Activated CD4-positive, alpha-beta T cell treated with anti-CD3 and anti-CD28 coated beads for 36 hours (primary cell): Measurements from ENCODE around the gene SERGEF. TPM values are rescaled to one million over a fixed set of nuclear protein-coding genes. Genes with fewer than 3 reads are reported as not detected.

Source experiments
- ATAC-seq: fragments of 200-7000 bp; cut with Tn5 transposase; one replicate; pipeline ENCODE4 v1.10.0; 2021; ENCODE audit warnings: mild to moderate bottlenecking, moderate library complexity
- CTCF ChIA-PET: fragments of 350-600 bp; sonication (Branson Sonifier 250); formaldehyde crosslinking; loops from one replicate; lab custom pipeline; 2021; ENCODE audit warnings: antibody characterized with exemption; lab: Charles Lee
- POLR2A ChIA-PET: fragments of 350-600 bp; sonication (Branson Sonifier 250); formaldehyde crosslinking; loops from one replicate; lab custom pipeline; 2021; ENCODE audit warnings: antibody characterized with exemption, inconsistent platforms; lab: Charles Lee
- DNase-seq: peaks from one replicate; pipeline ENCODE4 v3.0.0-alpha.2; 2020
- H3K27ac Mint-ChIP-seq: one replicate; pipeline ENCODE4 v1.8.0; 2021; ENCODE audit warnings: mixed read lengths
- H3K27me3 Mint-ChIP-seq: one replicate; pipeline ENCODE4 v1.8.0; 2021; ENCODE audit warnings: mixed read lengths
- H3K36me3 Mint-ChIP-seq: one replicate; pipeline ENCODE4 v1.8.0; 2021; ENCODE audit warnings: low read depth, mixed read lengths
- H3K4me1 Mint-ChIP-seq: one replicate; pipeline ENCODE4 v1.8.0; 2021; ENCODE audit warnings: mixed read lengths
- H3K4me3 Mint-ChIP-seq: one replicate; pipeline ENCODE4 v1.8.0; 2021; ENCODE audit warnings: mild to moderate bottlenecking, moderate library complexity, mixed read lengths
- H3K9me3 Mint-ChIP-seq: one replicate; pipeline ENCODE4 v1.8.0; 2021; ENCODE audit warnings: low read depth, mixed read lengths
- intact Hi-C, 2 experiments: fragments of 100-400 bp; cut with DNase I in 1 of 2; cut with micrococcal nuclease in 1 of 2; formaldehyde crosslinking; loops; one replicate each; pipeline versions ENCODE4 v1.14.2 to v1.15.1; 2022 to 2024; cut with DNase I, micrococcal nuclease
- total RNA-seq, 2 experiments: library from RNA; stranded (reverse); gene quantifications; one replicate each; pipeline ENCODE4 v1.2.3, GENCODE V29; 2021

The SERGEF gene
- total RNA-seq, 2 experiments from 2014 or later = 47.5 to 57.5 TPM

DNA sequence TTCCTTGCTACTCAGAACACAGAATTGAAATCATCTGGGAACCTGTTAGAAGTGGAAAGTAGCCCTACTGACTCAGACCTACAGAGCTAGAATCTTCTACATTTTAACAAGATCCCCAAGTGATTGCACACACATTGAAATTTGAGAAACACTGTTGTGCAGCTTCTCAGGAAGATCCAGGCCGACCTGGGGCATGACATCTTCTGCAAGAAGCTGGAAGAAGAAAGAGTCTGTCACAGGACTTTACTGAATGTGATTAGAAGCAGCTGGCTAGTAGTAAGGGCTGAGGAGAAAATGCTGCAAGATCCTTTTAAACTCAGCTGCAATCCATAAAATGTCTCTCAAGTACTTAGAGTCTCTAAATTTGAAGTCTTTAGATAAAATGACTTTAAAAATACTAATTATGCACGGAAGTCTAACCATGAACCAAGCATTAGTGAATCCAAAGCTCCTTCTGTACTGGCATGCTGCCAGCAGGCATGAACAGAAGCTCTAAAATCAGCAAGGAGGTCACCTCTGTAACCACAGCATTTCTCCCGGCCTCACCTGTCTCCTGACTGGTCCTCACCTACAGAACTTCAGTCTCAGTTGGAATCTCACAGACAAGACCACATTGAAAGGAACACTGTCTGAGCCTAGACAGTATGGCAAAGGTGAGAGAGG is 85.0 kb downstream of the SERGEF start:
- no peak overlapping the region for H3K27ac Mint-ChIP-seq

DNA sequence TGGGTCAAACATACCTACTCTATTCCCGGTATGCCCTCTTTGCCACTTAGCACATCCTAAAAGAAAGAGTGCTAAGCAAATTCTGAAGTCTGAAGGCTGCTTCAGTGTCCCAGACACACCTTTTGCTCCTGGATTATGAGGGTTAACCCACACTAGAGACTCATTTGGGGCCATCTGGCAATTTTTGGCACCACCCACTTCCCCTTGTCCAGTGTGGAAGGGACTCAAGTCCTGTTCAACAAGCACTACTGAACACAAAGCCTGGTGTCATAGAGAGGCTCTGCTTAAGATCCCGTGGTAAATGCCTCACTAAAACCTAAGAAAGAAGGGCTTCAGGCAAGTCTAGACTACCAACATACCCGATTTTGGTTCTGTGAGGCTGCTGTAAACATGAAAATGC is 85.8 kb downstream of the SERGEF start:
- Mint-ChIP-seq H3K27ac (no peak overlapping the region), H3K36me3 (peaks cover 25% of the 10 kb centered on the region), H3K4me1 (no peaks in the 10 kb centered on the region), H3K9me3 (no peaks in the 10 kb centered on the region), H3K4me3 (no peak overlapping the region), H3K27me3 (no peaks in the 10 kb centered on the region)
- ATAC-seq = no peak
- ChIA-PET POLR2A (no interaction called here), CTCF (no interaction called here)
- no peak for DNase-seq
- intact Hi-C loops = no loop called here

More for the DNA sequence above, 85.0 kb downstream of the SERGEF start:
- intact Hi-C loops = no loop called here
- Mint-ChIP-seq H3K4me1 (no peaks in the 10 kb centered on the region), H3K4me3 (no peak overlapping the region), H3K27me3 (no peaks in the 10 kb centered on the region), H3K9me3 (peaks cover 4% of the 10 kb centered on the region), H3K36me3 (peaks cover 30% of the 10 kb centered on the region)
- POLR2A ChIA-PET = no interaction called here
- ATAC-seq (no peak), DNase-seq (no peak)
- CTCF ChIA-PET = interaction anchor here (1.3 kb wide), 1 partner anchor 33 kb away, joined by 3 read pairs; no protein-coding TSS in a partner anchor

DNA sequence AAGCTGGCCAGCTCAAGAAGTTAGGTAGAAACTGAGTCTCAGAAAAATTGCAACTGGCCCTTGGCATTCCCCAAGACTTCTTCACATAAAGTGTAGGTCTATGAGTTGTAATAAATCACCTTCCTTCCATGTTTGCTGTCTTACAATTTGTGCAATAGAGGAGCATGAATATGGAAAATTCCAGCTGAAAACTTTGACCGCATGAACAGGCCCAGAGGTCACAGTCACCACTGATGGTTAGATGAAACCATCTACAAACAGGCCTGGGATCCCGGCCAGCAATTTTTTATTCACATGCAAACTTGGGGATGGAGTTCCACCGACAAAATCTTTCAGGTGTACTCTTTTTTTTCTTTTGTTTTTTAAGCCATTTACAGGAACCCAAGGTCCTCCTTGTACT is 88.1 kb downstream of the SERGEF start:
- DNase-seq (no peak), ATAC-seq (no peak)
- H3K4me1 Mint-ChIP-seq = no peaks in the 10 kb centered on the region
- H3K4me3 Mint-ChIP-seq = no peak overlapping the region
- H3K9me3 Mint-ChIP-seq = no peaks in the 10 kb centered on the region
- POLR2A ChIA-PET = no interaction called here
- intact Hi-C loops = no loop called here
- H3K27ac Mint-ChIP-seq = no peak overlapping the region
- CTCF ChIA-PET = interaction anchor here (0.5 kb wide), 1 partner anchor 1139 kb away, joined by 3 read pairs; no protein-coding TSS in a partner anchor
- H3K36me3 Mint-ChIP-seq = peaks cover 20% of the 10 kb centered on the region
- H3K27me3 Mint-ChIP-seq = no peaks in the 10 kb centered on the region

DNA sequence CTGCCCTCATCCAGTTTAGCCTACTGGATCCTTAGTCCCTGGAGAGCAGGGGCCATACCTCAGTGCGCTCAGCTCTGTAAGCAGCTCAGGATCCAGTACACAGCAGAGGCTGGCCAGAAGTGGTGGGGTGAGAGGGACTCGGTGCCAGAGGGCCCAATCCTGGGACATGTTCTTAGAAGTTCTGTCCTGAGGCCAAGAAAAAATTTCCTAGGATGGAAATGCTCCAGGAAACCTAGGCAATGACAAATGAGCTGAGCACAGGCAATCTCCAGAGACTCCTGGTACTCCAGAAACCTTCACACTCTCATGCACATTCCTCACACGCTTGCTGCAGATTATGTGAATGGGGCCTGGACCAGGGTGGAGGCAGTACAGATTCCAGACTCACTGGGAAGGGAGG is 89.6 kb downstream of the SERGEF start:
- H3K9me3 Mint-ChIP-seq = no peaks in the 10 kb centered on the region
- no peaks in the 10 kb centered on the region for H3K4me1 Mint-ChIP-seq
- CTCF ChIA-PET = interaction anchor here (0.6 kb wide), 1 partner anchor 23 kb away, joined by 4 read pairs; no protein-coding TSS in a partner anchor
- no peak for DNase-seq
- ATAC-seq = no peak
- H3K4me3 Mint-ChIP-seq = no peak overlapping the region
- POLR2A ChIA-PET = no interaction called here
- intact Hi-C loops = no loop called here
- H3K27ac Mint-ChIP-seq = no peak overlapping the region
- peaks cover 23% of the 10 kb centered on the region for H3K36me3 Mint-ChIP-seq
- H3K27me3 Mint-ChIP-seq = no peaks in the 10 kb centered on the region

DNA sequence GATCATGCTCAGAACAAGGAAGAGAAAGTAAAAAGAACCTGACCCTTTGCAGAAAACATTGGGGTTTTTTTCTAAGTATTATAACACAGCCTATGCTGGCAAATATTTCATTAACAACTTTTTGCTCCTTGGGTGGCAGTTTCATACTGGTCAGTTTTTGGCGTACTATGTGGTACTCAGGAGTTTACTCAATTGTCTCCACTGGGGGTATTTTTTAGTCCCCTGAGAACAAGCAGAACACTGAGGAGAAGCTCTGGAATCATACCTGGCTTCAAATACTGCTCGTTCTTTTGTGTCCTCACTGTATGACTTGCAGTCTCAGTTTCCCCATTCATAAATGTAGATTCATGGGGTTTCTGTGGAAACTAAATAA is 90.4 kb downstream of the SERGEF start:
- ChIA-PET POLR2A (no interaction called here), CTCF (interaction anchor here (0.6 kb wide), 2 partner anchors 22 to 434 kb away, joined by 3 to 4 read pairs; no protein-coding TSS in a partner anchor)
- no peak overlapping the region for H3K4me3 Mint-ChIP-seq
- H3K4me1 Mint-ChIP-seq = no peaks in the 10 kb centered on the region
- H3K27me3 Mint-ChIP-seq = no peaks in the 10 kb centered on the region
- DNase-seq (no peak), ATAC-seq (no peak)
- H3K27ac Mint-ChIP-seq = no peak overlapping the region
- no peaks in the 10 kb centered on the region for H3K9me3 Mint-ChIP-seq
- peaks cover 29% of the 10 kb centered on the region for H3K36me3 Mint-ChIP-seq
- intact Hi-C loops = no loop called here

DNA sequence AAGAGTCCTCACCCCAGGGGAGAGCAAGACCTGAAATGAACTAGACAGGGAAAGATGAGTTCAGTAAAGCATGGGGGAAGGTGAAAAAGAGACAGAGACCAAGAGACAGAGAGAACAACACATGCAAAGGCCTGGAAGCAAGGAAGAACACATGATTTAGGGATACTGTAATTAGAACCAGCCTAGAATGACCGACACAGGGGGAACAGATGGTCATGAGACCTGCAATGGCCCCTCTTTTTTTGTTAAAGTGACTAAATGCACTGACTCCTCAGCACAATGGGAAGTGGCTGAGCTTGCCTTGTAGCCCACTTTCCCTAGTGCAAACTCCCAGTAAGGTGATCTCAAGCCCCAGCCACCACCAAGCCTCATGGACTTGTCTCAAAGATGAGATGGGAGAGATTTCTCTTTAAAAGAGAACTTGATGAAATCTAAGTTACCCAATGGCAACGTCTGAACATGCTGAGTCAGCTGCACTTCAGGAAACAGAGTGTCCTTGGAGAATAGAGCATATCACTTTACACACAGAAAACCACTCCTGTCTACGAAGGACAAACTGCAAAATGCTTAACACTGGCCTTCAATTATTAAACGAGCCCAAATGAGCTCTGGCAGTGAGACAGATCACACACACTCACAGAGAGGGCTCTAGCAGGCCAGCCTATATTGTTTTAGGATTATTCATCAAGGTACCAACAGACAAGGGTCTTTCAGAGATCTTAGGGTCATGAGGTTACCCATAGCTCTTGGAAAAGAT is 91.0 kb downstream of the SERGEF start:
- Mint-ChIP-seq H3K4me1 (no peaks in the 10 kb centered on the region), H3K36me3 (peaks cover 31% of the 10 kb centered on the region), H3K9me3 (no peaks in the 10 kb centered on the region), H3K27me3 (no peaks in the 10 kb centered on the region), H3K4me3 (no peak overlapping the region), H3K27ac (no peak overlapping the region)
- CTCF ChIA-PET = interaction anchor here (0.6 kb wide), 1 partner anchor 434 kb away, joined by 3 read pairs; no protein-coding TSS in a partner anchor
- intact Hi-C loops = no loop called here
- POLR2A ChIA-PET = no interaction called here
- no peak for ATAC-seq
- no peak for DNase-seq

DNA sequence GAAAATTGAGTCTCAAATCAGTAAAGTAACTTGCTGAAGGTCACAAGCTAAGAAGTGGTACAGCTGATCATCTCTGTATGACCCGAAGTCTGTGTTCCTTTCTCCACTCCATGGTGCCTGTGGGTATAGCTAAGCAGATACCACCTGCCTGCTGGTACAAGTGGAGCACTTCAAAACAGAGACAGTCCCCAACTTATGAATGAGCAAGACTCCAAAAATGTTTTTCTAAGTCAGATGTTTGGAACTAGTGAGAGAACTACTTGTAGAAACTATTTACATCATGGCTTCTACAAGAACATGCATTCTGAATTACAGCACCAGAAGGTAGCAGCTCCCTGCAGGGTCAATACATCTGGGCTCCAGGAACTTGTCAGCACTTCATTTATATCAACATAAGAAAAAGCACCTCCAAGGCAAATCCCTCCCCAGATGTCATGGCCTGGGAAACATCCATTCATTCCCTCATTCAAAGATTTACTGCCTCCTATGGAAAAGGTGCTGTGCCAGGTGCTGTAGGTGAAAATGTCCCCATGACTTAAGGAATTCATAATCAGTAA is 94.7 kb downstream of the SERGEF start:
- CTCF ChIA-PET = no interaction called here
- POLR2A ChIA-PET = no interaction called here
- DNase-seq (no peak), ATAC-seq (no peak)
- no peak overlapping the region for H3K27ac Mint-ChIP-seq
- peaks cover 6% of the 10 kb centered on the region for H3K4me1 Mint-ChIP-seq
- peaks cover 21% of the 10 kb centered on the region for H3K36me3 Mint-ChIP-seq
- H3K27me3 Mint-ChIP-seq = no peaks in the 10 kb centered on the region
- H3K9me3 Mint-ChIP-seq = no peaks in the 10 kb centered on the region
- intact Hi-C loops = no loop called here
- H3K4me3 Mint-ChIP-seq = no peak overlapping the region

DNA sequence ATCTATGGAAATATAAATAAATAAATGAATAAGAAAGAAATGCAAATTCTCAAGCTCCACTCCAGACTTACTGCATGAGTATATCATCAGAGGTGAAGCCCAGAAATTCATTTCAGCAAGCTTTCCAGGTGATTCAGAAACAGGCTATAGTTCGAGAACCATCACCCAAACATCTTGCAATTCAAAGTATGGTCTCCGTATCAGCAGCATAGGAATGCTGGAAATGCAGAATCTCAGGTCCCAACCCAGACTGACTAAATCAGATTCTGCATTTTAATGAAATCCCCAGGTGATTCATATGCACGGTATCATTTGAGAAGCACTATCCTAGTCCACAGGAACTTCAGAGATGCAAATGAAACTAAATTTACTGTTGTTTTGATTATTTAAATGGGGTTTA is 95.3 kb downstream of the SERGEF start:
- DNase-seq = no peak
- CTCF ChIA-PET = no interaction called here
- intact Hi-C loops = no loop called here
- Mint-ChIP-seq H3K27me3 (no peaks in the 10 kb centered on the region), H3K9me3 (no peaks in the 10 kb centered on the region), H3K4me3 (no peak overlapping the region), H3K4me1 (peaks cover 6% of the 10 kb centered on the region), H3K36me3 (peaks cover 17% of the 10 kb centered on the region), H3K27ac (no peak overlapping the region)
- POLR2A ChIA-PET = no interaction called here
- ATAC-seq = no peak

DNA sequence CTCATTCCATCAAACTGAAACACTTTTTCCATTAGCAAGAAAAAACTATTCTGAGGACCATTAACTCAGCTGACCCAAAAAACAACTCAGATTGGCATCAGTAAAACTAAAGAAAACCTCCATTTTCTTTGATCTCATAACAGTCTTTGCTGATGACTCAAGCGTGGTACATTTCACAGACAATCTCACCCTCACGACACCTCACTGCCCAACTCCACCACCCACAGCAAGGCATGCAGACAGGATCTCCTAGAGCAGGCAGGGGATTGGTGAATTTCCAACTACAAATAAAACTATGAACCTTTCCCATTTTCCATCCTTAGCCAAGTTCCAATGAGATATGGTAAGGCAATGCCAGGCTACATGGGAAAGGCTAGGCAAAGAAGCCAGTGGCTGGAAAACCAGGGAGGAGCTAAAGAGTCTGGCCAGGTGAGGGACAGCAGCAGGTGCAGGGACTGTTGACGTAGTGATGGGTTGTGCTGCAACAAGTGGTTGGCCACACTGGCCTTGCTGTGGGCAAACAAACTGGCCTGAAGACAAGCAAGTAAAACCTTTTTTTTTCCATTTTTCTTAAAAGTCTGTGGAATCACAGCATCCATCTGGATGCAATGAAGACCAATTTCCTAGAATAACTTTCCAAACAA is 97.2 kb downstream of the SERGEF start:
- Mint-ChIP-seq H3K27ac (no peak overlapping the region), H3K4me3 (no peak overlapping the region), H3K27me3 (no peaks in the 10 kb centered on the region), H3K4me1 (peaks cover 6% of the 10 kb centered on the region), H3K9me3 (no peaks in the 10 kb centered on the region), H3K36me3 (peaks cover 17% of the 10 kb centered on the region)
- POLR2A ChIA-PET = no interaction called here
- DNase-seq (peak; percentile 30), ATAC-seq (peak; percentile 69)
- intact Hi-C loops = no loop called here
- CTCF ChIA-PET = interaction anchor here (1.0 kb wide), 1 partner anchor 18 kb away, joined by 3 read pairs; no protein-coding TSS in a partner anchor

DNA sequence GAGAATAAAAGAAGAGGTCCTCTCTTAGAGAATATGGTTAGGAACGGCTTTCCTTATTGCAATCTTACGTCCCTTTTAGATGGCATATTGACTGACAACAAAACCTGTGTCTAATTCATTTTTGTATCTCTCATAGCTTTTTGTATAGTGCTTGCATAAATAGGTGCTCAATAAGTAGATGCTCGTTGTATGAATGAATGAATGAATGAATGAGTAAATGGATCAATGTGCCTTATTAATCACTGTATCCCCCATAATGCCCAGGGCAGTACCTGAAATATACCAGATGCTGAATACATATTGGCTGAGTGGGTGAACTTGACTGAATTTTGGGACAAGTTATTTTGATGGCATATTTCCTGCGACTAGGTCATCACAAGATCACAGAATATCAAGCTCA is 97.9 kb downstream of the SERGEF start:
- CTCF ChIA-PET = interaction anchor here (0.7 to 1.0 kb wide), 2 partner anchors 18 to 63 kb away, joined by 3 read pairs; no protein-coding TSS in a partner anchor
- no peak for ATAC-seq
- no peaks in the 10 kb centered on the region for H3K27me3 Mint-ChIP-seq
- H3K9me3 Mint-ChIP-seq = no peaks in the 10 kb centered on the region
- no peak for DNase-seq
- H3K4me3 Mint-ChIP-seq = no peak overlapping the region
- intact Hi-C loops = no loop called here
- H3K4me1 Mint-ChIP-seq = peaks cover 6% of the 10 kb centered on the region
- no peak overlapping the region for H3K27ac Mint-ChIP-seq
- H3K36me3 Mint-ChIP-seq = peaks cover 17% of the 10 kb centered on the region
- POLR2A ChIA-PET = no interaction called here

DNA sequence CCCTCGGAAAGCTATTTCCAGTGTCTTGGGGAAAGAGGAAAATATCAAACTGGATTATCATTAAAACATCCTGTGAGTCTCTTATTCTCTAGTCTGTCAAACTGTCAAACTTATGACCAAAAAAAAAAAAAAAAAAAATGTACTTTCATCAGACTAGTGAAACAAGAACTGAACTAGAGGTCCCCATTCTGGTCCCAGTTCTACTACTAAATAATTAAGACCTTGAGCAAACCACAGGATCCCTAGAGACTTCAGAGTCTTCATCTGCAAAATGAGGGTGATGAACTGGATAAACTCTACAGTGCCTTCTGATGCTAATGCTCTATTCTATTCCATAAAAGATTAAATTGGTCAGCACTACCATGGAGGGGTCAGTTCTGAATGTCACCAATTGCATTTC is 105.8 kb downstream of the SERGEF start:
- H3K27ac Mint-ChIP-seq = no peak overlapping the region
- H3K27me3 Mint-ChIP-seq = no peaks in the 10 kb centered on the region
- intact Hi-C loops = no loop called here
- CTCF ChIA-PET = interaction anchor here (1.5 kb wide), 1 partner anchor 176 kb away, joined by 9 read pairs; no protein-coding TSS in a partner anchor
- no peak overlapping the region for H3K4me3 Mint-ChIP-seq
- no peak for DNase-seq
- POLR2A ChIA-PET = no interaction called here
- H3K4me1 Mint-ChIP-seq = no peaks in the 10 kb centered on the region
- H3K36me3 Mint-ChIP-seq = peaks cover 3% of the 10 kb centered on the region
- H3K9me3 Mint-ChIP-seq = no peaks in the 10 kb centered on the region
- no peak for ATAC-seq
